ENCODE measurements around the gene PPP2R1A. TPM values are rescaled to one million over a fixed set of nuclear protein-coding genes. Genes with fewer than 3 reads are reported as not detected.
A peak's percentile ranks its signal among the peaks of the same experiment; 100 is the strongest.

PPP2R1A gene
- total RNA-seq: 68.4 TPM

DNA sequence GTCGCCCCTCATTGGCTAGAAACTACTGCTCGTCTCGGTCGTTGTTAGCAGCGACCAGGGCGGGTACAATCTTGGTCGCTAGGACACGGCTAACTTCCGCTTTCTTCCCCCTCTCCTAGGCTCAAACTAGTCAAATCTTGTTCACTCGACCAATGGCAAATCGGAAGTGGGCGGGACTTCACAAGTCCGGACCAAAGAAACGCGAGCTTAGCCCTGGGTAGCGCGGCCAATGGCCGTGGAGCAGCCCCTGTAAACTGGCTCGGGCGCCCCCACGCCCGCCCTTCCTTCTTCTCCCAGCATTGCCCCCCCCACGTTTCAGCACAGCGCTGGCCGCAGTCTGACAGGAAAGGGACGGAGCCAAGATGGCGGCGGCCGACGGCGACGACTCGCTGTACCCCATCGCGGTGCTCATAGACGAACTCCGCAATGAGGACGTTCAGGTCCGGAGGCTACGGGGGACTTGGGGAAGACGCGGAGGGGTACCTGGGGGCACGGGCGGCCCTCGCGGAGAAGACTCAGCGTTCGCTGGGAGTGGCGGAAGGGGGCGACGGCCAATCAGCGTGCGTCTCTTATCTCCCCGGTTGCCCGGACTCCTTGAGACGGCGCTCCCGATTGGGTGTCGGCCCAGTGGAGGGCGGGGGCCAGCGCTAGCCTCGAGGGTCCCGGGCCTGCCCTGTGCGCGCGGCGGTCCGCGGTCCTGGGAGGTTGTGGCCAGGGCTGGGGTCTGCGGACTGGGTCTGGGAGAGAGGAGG is at the start of gene PPP2R1A:
PPP2R1A (plus strand) TSS at position 318 of the 752 bp plus-strand sequence; CDS start at position 363, 45 bp downstream.
- ATAC-seq (peak; percentile 89), DNase-seq (ENCODE audit: low spot score) (peak; percentile 100)

DNA sequence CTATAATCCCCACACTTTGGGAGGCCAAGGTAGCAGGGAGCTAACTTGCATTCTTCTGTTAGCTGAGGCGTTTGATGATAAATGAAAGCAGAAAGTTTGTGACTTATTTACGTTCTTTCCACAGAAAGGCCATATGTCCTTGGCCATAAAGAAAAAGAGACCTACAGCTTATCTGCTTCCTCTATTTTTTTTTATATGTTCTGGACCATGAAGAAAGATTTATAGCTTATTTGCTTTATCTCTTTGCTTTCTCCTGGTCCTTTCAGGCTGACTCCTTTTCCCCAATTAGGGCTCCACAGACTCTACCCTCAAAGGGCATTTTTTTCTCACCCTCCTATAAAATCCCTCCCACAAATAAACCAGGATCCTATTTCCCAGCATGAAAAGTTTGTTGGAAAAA is 48.6 kb upstream of the PPP2R1A start:
- no peak for ATAC-seq
- DNase-seq (ENCODE audit: low spot score): no peak

DNA sequence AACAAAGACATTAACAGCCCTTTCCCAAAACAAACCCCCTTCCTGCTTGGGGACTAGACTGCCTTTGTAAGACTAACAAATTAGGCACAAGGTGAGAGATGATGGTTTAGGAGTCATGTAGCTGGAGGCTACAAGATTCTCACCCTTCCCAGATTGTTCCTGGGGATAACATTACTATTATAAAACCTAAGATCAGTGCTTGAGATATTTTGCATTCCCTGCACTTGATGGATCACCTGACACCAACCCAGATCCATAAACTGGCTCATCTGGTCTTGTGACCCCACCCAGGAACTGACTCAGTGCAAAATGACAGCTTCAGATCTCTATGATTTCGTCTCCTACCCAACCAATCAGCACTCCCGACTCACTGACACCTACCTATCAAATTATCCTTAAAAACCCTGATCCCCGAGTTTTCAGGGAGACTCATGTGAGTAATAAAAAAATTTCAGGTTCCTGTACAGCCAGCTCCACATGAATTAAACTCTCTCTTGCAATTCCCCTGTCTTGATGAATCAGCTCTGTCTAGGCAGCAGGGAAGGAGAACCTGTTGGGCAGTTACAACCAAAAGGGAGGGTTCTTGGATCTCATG is 47.8 kb upstream of the PPP2R1A start:
- ATAC-seq (no peak), DNase-seq (ENCODE audit: low spot score) (no peak)

DNA sequence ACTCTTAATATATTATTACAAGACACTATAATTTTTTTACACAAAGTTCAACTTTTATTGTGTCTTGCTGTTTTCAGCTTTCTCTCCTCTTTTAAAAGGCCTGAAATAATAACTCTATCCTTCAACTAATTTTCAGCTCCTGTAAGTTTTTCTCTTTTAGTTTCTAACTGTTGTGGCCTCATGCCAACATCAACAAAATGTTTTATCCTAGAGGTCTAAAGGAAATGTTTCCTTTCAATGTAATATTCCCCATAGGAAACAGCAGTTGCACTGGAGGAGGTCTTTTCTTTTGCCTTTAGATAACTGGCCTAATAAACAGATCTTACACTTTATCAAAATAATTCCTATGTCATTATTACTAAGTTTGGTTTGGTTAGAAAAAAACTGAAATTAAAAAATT is 41.6 kb upstream of the PPP2R1A start:
- DNase-seq (ENCODE audit: low spot score) (no peak), ATAC-seq (no peak)

DNA sequence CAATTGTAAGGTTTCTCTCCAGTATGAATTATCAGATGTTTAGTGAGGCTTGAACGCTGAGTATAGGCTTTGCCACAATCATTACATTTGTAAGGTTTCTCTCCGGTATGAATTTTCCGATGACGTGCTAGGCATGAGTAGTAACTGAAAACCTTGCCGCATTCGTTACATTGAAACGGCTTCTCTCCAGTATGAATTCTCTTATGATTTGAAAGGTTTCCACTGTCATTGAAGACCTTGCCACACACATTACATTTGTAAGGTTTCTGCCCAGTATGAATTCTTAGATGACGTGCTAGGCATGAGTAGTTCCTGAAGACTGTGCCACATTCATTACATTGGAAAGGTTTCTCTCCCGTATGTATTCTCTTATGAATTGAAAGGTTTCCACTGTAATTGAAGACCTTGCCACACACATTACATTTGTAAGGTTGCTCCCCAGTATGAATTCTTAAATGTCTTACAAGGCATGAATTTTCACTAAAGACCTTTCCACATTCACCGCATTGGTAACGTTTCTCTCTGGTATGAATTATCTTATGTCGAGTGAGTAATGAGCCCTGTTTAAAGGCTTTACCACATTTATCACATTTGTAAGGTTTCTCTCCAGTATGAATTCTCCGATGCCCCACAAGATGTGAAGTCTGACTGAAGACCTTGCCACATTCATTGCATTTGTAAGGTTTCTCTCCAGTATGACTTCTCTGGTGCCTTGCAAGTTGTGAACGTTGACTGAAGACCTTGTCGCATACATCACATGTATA is 34.1 kb upstream of the PPP2R1A start:
- ATAC-seq: no peak
- no peak for DNase-seq (ENCODE audit: low spot score)

DNA sequence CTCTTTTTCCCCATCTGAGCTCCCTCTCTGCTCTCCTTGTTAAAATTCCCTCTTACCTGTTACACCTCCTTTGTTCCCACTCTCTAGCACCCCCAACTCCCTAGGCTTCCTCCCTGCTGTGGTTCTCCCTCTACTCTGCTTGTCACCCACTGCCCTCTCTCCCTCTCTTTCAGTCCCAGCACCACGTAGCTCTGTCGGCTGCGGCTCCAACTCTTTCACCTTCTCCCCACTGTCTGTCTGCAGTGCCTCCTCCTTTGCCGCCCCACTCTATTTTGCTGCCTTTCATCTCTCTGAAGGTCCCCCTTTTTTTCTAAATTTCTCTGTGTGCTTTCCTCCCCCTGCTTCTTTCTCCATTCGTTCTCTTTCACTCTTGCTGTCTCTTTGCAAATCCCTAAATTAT is 19.5 kb upstream of the PPP2R1A start:
- ATAC-seq: no peak
- DNase-seq (ENCODE audit: low spot score): no peak

DNA sequence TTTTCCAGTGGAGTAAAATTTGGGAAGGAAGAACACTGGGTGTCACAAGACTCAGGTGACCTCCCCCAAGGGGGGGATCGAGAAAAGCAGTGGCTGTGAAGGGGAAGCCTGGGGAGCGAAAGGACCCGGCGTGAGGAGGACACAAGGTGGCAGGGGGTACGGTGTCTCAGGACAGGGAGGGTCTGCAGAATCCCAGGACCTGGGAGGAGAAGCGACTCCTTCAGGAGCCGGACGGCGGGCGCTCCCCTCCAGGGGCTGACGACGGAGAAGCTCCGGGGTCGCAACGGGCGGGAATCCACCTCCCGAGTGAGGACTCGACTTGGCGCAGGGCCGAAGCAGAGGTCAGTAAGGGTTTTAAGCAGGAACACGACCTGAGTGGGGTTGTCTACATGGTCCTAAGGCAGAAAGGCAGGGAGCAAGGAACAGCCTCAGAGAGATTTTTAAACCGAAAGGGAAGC is 19.0 kb upstream of the PPP2R1A start:
- peak; percentile 52 for ATAC-seq
- peak; percentile 51 for DNase-seq (ENCODE audit: low spot score)

DNA sequence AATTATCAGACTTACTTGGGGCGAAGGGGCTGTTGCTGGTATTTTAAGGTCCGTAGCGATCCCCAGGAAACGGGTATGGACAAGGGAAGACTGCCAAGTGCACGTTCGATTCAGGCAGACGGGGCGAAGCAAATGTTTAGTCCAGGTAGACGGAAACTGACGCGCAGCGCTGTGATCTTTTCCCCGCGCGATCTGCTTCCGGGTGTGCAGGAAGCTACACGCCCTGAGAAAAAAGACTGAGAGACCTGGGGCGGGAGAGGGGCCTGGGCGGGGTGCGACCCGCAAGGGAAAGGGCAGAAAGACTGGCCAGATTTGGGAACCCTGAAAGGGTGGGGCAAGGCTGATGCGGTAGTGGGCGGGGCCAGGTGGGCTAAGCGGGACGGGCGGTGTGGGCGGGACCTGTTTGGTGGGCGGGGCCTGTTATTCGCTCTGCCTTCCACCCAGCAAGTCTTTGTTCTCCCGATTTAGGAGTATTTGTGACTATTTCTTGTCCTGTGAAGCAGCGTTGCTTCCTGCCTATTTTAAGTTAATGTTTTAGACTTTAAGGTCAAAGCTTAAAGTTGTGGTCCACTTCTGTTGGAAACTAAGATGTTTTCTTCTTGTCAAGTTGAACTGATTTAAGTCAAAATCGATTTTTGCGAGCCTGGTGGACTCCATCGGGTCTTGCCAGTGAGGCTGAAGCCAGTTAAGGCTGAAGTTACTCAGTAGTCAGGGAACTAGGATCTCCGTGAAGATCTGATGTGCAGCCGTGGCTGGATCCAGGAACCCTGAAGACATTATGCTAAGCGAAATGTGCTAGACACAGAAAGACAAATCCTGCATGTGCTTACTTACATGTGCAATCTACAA is 18.3 kb upstream of the PPP2R1A start, which contains the start of gene ZNF836:
ZNF836 (minus strand) TSS at position 301 of the 849 bp plus-strand sequence. CDS start 3,549 bp downstream, outside the sequence.
- peak; percentile 99 for ATAC-seq
- DNase-seq (ENCODE audit: low spot score): peak; percentile 86

DNA sequence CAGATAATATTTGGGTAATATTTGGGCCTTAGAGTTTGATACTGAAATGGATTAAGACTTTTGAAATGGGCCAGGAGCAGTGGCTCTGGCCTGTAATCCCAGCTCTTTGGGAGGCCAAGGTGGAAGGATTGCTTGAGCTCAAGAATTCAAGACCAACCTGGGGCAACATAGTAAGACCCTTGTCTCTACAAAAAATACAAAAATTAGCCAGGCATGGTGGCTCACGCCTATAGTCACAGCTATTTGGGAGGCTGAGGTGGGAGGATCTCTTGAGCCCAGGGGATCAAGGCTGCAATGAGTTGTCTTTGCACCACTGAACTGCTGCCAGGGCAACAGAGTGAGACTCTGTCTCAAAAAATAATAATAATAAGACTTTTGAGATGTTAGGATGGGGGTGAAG is 17.5 kb upstream of the PPP2R1A start:
- ATAC-seq (no peak), DNase-seq (ENCODE audit: low spot score) (no peak)

DNA sequence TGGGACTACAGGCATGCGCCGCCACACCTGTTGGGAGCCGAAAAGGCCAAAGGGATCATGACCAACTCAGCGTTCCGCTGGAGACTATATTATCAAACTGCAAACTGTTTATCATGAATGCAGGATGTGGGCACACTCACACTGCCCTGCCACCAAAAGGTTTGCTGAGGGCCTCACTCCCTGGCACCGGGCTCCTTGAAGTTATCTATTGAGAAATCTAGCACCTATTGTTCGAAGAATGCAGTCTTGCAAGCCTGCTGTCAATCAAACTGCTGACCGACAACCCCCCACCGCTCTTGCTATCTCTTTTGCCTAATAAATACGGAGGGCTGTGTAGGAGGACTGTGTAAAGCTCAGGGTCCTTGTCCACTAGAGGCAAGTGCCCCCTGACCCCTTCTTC is 13.3 kb upstream of the PPP2R1A start:
- DNase-seq (ENCODE audit: low spot score) (no peak), ATAC-seq (no peak)

DNA sequence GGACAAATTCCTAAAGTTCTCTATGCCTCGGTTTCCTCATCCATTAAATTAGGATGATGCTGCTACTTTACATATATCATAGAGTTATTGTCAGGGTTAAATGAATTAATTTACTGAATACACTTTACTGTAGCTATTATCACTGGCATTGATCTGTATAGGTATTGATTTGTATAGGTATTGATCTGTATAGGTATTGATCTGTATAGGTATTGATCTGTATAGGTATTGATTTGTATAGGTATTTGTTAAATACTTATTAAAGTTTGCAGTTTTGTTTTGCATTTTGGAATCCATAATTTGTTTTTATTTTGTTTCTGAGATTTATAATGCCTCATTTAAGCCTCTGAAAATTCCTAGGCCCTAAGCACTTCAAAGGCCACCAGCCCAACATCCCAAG is 2.4 kb upstream of the PPP2R1A start:
- no peak for DNase-seq (ENCODE audit: low spot score)
- ATAC-seq: no peak

DNA sequence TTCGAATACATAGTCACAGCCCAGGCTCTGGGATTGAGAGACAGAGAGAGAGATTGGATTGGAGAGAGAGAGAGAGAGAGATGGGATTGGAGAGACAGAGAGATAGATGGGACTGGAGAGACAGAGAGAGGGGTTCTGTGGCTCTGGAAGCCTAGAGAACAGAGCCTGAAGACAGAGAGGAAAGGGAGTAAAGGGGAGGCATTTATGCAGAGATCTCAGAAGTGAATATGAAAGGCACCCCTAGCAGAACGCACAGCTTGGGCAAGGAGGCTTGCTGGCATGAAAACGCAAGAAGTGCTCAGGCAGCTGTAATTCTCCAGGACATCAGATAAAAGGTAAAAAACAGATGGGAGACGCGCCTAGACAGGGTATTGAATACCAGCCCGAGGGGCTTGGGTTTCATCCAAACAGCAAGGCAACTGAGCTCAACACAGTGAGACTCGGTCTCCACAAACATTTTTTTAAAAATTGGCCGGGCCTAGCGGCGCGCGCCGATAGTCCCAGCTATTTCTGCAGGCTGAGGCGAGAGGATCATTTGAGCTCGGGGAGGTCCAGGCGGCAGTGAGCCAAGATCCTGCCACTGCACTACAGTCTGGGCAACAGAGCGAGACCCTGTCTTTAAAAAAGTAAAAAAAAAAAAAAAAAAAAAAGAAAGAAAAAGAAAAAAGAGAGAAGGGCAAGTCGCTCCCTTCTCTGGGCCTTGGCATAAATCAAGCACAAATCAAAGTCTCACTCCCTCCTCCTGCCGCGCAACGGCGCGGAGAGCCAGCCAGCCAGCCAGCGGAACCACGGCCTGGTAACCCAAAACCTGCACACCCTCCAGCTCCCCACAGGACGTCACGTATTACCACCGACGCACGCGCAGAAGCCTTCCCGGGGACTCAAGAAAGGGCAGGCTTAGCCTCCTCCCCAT is 774 bp upstream of the PPP2R1A start:
- ATAC-seq (peak; percentile 27), DNase-seq (ENCODE audit: low spot score) (no peak)

DNA sequence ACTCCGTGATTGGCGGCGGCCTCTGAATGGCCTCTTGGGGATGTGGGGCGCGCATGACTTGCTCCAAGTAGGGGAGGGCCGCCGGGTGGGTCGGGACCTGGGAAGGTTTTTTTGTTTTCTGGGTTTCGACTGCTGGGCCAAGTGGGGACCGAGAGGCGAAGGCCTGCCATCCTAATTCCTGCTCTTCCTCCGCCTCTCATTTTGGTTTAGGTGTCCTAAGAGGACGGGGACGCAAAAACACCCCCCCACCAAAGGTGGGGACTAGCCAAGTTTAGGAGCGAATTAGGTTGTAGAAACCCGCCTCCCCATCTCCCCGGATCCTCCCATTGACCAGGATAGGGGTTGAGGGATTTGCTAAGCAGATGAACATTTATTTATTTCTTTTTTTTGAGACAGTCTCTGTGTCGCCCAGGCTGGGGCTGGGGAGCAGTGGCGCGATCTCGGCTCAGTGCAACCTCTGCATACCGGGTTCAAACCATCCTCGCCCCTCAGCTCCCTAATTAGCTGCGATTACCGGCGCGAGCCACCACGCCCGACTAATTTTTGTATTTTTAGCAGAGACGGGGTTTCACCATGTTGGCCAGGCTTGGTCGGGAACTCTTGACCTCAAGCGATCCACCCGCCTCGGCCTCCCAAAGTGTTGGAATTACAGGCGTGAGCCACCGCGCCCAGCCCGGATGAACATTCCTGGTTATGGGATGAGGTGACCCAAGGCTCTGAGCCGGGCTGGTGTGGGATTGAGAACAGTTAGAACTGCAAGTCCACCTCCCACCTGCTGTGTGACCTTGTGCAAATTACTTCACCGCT is 838 bp downstream of the PPP2R1A start:
- DNase-seq (ENCODE audit: low spot score): no peak
- ATAC-seq: no peak

DNA sequence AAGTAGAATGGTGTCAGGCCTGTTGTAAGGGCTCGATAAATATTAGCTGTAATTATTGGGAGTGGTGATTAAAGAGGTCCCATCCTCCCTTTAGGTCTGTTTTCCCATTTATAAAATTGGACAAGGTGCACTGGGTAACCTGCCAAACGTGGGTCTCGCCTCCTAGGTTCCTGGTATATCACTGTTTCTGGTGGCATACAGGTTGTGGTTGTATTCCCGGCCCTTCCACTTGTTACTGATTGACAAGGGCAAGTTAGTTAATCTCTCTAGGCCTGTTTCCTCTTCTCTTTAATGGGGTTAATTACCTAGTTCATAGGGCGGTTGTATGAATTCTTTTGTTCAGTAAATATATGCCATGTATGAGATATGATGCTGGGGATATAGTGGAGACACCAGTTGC is 1.5 kb downstream of the PPP2R1A start:
- ATAC-seq (no peak), DNase-seq (ENCODE audit: low spot score) (no peak)

DNA sequence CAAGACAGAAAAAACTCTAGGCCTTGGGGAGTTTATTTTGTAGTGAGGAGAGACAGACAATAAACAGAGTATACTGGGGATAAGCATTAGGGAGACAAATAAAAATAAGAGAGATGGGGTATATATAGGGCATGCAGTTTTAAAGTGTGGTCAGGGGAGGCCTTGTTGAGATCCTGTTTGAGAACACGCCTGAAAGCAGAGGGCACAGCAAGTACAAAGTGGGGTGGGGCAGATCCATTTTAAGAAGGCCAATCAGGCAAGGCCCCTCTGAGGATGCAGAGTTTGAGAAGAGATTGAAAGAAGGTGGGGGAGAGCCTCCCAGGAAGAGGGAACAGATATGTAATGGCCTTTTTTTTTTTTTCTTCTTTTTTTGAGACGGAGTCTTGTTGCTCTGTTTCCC is 2.1 kb downstream of the PPP2R1A start:
- no peak for ATAC-seq
- no peak for DNase-seq (ENCODE audit: low spot score)

DNA sequence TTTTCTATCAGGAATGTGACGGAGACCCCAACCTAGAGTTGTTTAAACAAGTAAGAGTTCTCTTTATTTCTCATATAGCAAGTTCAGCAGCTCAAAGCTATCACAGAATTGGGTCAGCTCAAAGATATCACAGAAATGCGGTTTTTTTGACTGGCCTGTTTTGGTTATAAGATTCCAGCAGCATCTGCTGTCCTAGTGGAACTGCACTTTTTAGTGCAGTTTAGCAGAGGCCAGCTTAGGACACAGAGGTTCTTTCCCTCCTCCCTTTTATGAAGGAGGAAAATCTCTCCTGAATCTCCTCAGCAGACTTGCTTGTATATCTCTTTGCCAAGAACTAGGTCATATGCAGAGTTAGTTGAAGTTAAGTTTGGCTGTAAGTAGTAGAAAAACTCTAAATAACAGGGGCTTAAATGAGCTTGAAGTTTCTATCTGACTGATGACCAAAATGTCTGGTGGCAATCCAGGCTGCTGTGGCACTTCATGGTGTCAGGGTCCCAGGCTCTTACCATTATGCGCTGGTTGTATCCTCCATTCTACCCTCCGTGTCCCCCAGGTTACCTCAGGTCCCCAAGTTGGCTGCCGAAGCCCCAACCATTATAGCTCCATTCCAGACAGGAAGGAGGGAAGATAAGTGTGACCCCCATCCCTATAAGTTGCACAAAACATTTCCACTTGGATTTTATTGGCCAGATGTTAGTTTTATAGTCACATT is 6.6 kb downstream of the PPP2R1A start:
- ATAC-seq: no peak
- no peak for DNase-seq (ENCODE audit: low spot score)

DNA sequence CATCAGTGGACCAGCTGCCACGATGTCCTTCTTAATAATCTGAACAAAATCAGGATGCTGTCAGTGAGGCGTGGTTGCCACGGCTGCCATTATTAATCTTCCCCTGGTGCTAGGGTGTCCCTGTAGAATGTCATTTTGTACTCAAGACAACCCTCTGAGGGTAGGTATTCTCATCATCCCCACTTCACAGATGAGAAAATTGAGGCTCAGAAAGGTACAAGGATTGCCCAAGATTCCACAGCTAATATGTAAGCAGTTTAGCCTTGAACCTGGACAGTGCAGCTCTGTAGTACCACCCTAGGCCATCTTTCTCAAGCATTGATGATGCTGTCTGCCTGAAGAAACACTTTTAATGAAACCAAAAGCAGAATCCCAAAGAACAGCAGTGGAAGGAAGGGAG is 8.1 kb downstream of the PPP2R1A start:
- no peak for DNase-seq (ENCODE audit: low spot score)

DNA sequence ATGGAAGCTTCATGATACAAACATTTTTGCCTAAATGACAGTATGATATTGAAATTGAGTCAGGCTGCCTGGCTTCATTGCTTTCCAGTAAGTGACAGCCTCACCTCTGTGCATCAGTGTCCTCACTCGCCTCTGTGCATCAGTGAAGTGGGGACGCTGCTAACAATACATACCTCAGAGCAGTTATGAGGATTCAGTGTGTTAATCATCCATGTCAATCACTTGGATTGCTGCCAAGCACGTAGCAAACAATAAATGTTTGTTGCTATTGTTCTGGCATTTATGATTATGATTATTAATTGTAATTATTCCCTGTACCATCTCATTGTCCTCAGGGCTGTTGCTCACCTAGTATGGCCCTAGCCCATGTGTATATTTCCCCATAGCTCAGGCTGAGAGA is 8.8 kb downstream of the PPP2R1A start:
- DNase-seq (ENCODE audit: low spot score) (no peak), ATAC-seq (no peak)

More for the DNA sequence above, 8.1 kb downstream of the PPP2R1A start:
- ATAC-seq: no peak
